ENCODE data around the gene RBM19.

Gene RBM19

GRCh38 chr12:113941208-113941486 lies 25.0 kb downstream of the RBM19 start:
- no peak overlapping the region for H3K27ac ChIP-seq (ENCODE audit: insufficient read depth, low read length, poor library complexity, severe bottlenecking)
- peaks cover 76% of the 10 kb centered on the region for H3K36me3 ChIP-seq (ENCODE audit: control insufficient read depth, insufficient read depth, low read length)

GRCh38 chr12:113940357-113941207 lies 25.5 kb downstream of the RBM19 start:
- Histone ChIP-seq H3K9me3 (ENCODE audit: control insufficient read depth, low read length) (no peaks in the 10 kb centered on the region), H3K27me3 (replicated peaks; ENCODE audit: control insufficient read depth, insufficient read depth, low read length, poor library complexity, severe bottlenecking) (no peaks in the 10 kb centered on the region), H3K4me3 (ENCODE audit: insufficient read depth, low read depth, low read length, poor library complexity, severe bottlenecking) (no peak overlapping the region), H3K36me3 (ENCODE audit: control insufficient read depth, insufficient read depth, low read length) (peaks cover 73% of the 10 kb centered on the region), H3K27ac (ENCODE audit: insufficient read depth, low read length, poor library complexity, severe bottlenecking) (no peak overlapping the region), H3K4me1 (ENCODE audit: control insufficient read depth, insufficient read depth, low read length, poor library complexity, severe bottlenecking) (no peaks in the 10 kb centered on the region)
- no peak for DNase-seq

More at GRCh38 chr12:113941208-113941486, 25.0 kb downstream of the RBM19 start:
- Histone ChIP-seq H3K4me1 (ENCODE audit: control insufficient read depth, insufficient read depth, low read length, poor library complexity, severe bottlenecking) (no peaks in the 10 kb centered on the region), H3K4me3 (ENCODE audit: insufficient read depth, low read depth, low read length, poor library complexity, severe bottlenecking) (no peak overlapping the region), H3K9me3 (ENCODE audit: control insufficient read depth, low read length) (no peaks in the 10 kb centered on the region), H3K27me3 (replicated peaks; ENCODE audit: control insufficient read depth, insufficient read depth, low read length, poor library complexity, severe bottlenecking) (no peaks in the 10 kb centered on the region)
- DNase-seq = no peak

GRCh38 chr12:113939867-113940266 lies 26.3 kb downstream of the RBM19 start:
- H3K27me3 ChIP-seq (replicated peaks; ENCODE audit: control insufficient read depth, insufficient read depth, low read length, poor library complexity, severe bottlenecking) = no peaks in the 10 kb centered on the region
- H3K36me3 ChIP-seq (ENCODE audit: control insufficient read depth, insufficient read depth, low read length) = peaks cover 74% of the 10 kb centered on the region
- H3K4me1 ChIP-seq (ENCODE audit: control insufficient read depth, insufficient read depth, low read length, poor library complexity, severe bottlenecking) = no peaks in the 10 kb centered on the region
- H3K27ac ChIP-seq (ENCODE audit: insufficient read depth, low read length, poor library complexity, severe bottlenecking) = no peak overlapping the region
- no peak overlapping the region for H3K4me3 ChIP-seq (ENCODE audit: insufficient read depth, low read depth, low read length, poor library complexity, severe bottlenecking)
- no peaks in the 10 kb centered on the region for H3K9me3 ChIP-seq (ENCODE audit: control insufficient read depth, low read length)
- no peak for DNase-seq

GRCh38 chr12:113938471-113938870 lies 27.7 kb downstream of the RBM19 start:
- no peak overlapping the region for H3K27ac ChIP-seq (ENCODE audit: insufficient read depth, low read length, poor library complexity, severe bottlenecking)
- no peaks in the 10 kb centered on the region for H3K9me3 ChIP-seq (ENCODE audit: control insufficient read depth, low read length)
- H3K36me3 ChIP-seq (ENCODE audit: control insufficient read depth, insufficient read depth, low read length) = peaks cover 86% of the 10 kb centered on the region
- H3K4me3 ChIP-seq (ENCODE audit: insufficient read depth, low read depth, low read length, poor library complexity, severe bottlenecking) = no peak overlapping the region
- no peaks in the 10 kb centered on the region for H3K27me3 ChIP-seq (replicated peaks; ENCODE audit: control insufficient read depth, insufficient read depth, low read length, poor library complexity, severe bottlenecking)
- H3K4me1 ChIP-seq (ENCODE audit: control insufficient read depth, insufficient read depth, low read length, poor library complexity, severe bottlenecking) = no peaks in the 10 kb centered on the region
- DNase-seq = no peak

GRCh38 chr12:113936460-113936859 lies 29.7 kb downstream of the RBM19 start:
- no peaks in the 10 kb centered on the region for H3K4me1 ChIP-seq (ENCODE audit: control insufficient read depth, insufficient read depth, low read length, poor library complexity, severe bottlenecking)
- no peaks in the 10 kb centered on the region for H3K9me3 ChIP-seq (ENCODE audit: control insufficient read depth, low read length)
- no peak for DNase-seq
- H3K4me3 ChIP-seq (ENCODE audit: insufficient read depth, low read depth, low read length, poor library complexity, severe bottlenecking) = no peak overlapping the region
- H3K27me3 ChIP-seq (replicated peaks; ENCODE audit: control insufficient read depth, insufficient read depth, low read length, poor library complexity, severe bottlenecking) = no peaks in the 10 kb centered on the region
- H3K27ac ChIP-seq (ENCODE audit: insufficient read depth, low read length, poor library complexity, severe bottlenecking) = no peak overlapping the region
- H3K36me3 ChIP-seq (ENCODE audit: control insufficient read depth, insufficient read depth, low read length) = peaks cover 75% of the 10 kb centered on the region

GRCh38 chr12:113935459-113935858 lies 30.7 kb downstream of the RBM19 start:
- Histone ChIP-seq H3K4me1 (ENCODE audit: control insufficient read depth, insufficient read depth, low read length, poor library complexity, severe bottlenecking) (no peaks in the 10 kb centered on the region), H3K9me3 (ENCODE audit: control insufficient read depth, low read length) (no peaks in the 10 kb centered on the region), H3K27ac (ENCODE audit: insufficient read depth, low read length, poor library complexity, severe bottlenecking) (no peak overlapping the region), H3K4me3 (ENCODE audit: insufficient read depth, low read depth, low read length, poor library complexity, severe bottlenecking) (no peak overlapping the region), H3K27me3 (replicated peaks; ENCODE audit: control insufficient read depth, insufficient read depth, low read length, poor library complexity, severe bottlenecking) (no peaks in the 10 kb centered on the region), H3K36me3 (ENCODE audit: control insufficient read depth, insufficient read depth, low read length) (peaks cover 70% of the 10 kb centered on the region)
- DNase-seq = no peak

GRCh38 chr12:113934946-113935345 lies 31.2 kb downstream of the RBM19 start:
- Histone ChIP-seq H3K9me3 (ENCODE audit: control insufficient read depth, low read length) (no peaks in the 10 kb centered on the region), H3K27ac (ENCODE audit: insufficient read depth, low read length, poor library complexity, severe bottlenecking) (no peak overlapping the region), H3K27me3 (replicated peaks; ENCODE audit: control insufficient read depth, insufficient read depth, low read length, poor library complexity, severe bottlenecking) (no peaks in the 10 kb centered on the region), H3K36me3 (ENCODE audit: control insufficient read depth, insufficient read depth, low read length) (peaks cover 70% of the 10 kb centered on the region), H3K4me1 (ENCODE audit: control insufficient read depth, insufficient read depth, low read length, poor library complexity, severe bottlenecking) (no peaks in the 10 kb centered on the region), H3K4me3 (ENCODE audit: insufficient read depth, low read depth, low read length, poor library complexity, severe bottlenecking) (no peak overlapping the region)
- DNase-seq = no peak

GRCh38 chr12:113934060-113934814 lies 31.9 kb downstream of the RBM19 start:
- Histone ChIP-seq H3K4me1 (ENCODE audit: control insufficient read depth, insufficient read depth, low read length, poor library complexity, severe bottlenecking) (no peaks in the 10 kb centered on the region), H3K9me3 (ENCODE audit: control insufficient read depth, low read length) (no peaks in the 10 kb centered on the region), H3K4me3 (ENCODE audit: insufficient read depth, low read depth, low read length, poor library complexity, severe bottlenecking) (no peak overlapping the region), H3K36me3 (ENCODE audit: control insufficient read depth, insufficient read depth, low read length) (peaks cover 65% of the 10 kb centered on the region), H3K27ac (ENCODE audit: insufficient read depth, low read length, poor library complexity, severe bottlenecking) (no peak overlapping the region), H3K27me3 (replicated peaks; ENCODE audit: control insufficient read depth, insufficient read depth, low read length, poor library complexity, severe bottlenecking) (no peaks in the 10 kb centered on the region)
- DNase-seq = no peak

- H3K9me3 ChIP-seq (ENCODE audit: control insufficient read depth, low read length) = no peaks in the 10 kb centered on the region
- no peaks in the 10 kb centered on the region for H3K4me1 ChIP-seq (ENCODE audit: control insufficient read depth, insufficient read depth, low read length, poor library complexity, severe bottlenecking)
- no peak overlapping the region for H3K4me3 ChIP-seq (ENCODE audit: insufficient read depth, low read depth, low read length, poor library complexity, severe bottlenecking)
- no peaks in the 10 kb centered on the region for H3K27me3 ChIP-seq (replicated peaks; ENCODE audit: control insufficient read depth, insufficient read depth, low read length, poor library complexity, severe bottlenecking)
- DNase-seq = no peak
- peaks cover 60% of the 10 kb centered on the region for H3K36me3 ChIP-seq (ENCODE audit: control insufficient read depth, insufficient read depth, low read length)
- no peak overlapping the region for H3K27ac ChIP-seq (ENCODE audit: insufficient read depth, low read length, poor library complexity, severe bottlenecking)
Observed at GRCh38 chr12:113933201-113933786, 32.8 kb downstream of the RBM19 start.
